Esophagus mucosa (tissue), 1 donor: ENCODE data around the gene C5orf47. TPM values are rescaled to one million over a fixed set of nuclear protein-coding genes. Genes with fewer than 3 reads are reported as not detected.

ENCODE experiments used
- ATAC-seq: fragments of 200-7000 bp; cut with Tn5 transposase; one replicate; pipeline ENCODE4 v1.9.1; 2020
- total RNA-seq: library from RNA; stranded (reverse); gene quantifications from one replicate; pipeline ENCODE4 v1.2.4, GENCODE V29; 2023
- donor health status: DM: yes; HTN: yes; CAD: no.

The C5orf47 gene
- total RNA-seq, 1 donor from 2014 or later, result not detected

- no peak for ATAC-seq
Measured at GRCh38 chr5:174044466-174045254, 55.7 kb downstream of the C5orf47 start.

GRCh38 chr5:174045470-174046025 is 56.6 kb downstream of the C5orf47 start, which contains the start of gene NSG2:
TSS of gene NSG2 (plus strand) at chr5:174045706. CDS start at chr5:174046756, 1,050 bp downstream.
- ATAC-seq, result peak; percentile 95

- no peak for ATAC-seq
Measured at GRCh38 chr5:174046558-174046957, 57.6 kb downstream of the C5orf47 start.

GRCh38 chr5:174047472-174048099 is 58.6 kb downstream of the C5orf47 start:
- no peak for ATAC-seq

- no peak for ATAC-seq
Measured at GRCh38 chr5:174052636-174053035, 63.7 kb downstream of the C5orf47 start.

- no peak for ATAC-seq
Measured at GRCh38 chr5:174053905-174054304, 64.9 kb downstream of the C5orf47 start.

Other genes starting within 250 kb of the C5orf47 start
- 38.5 TPM for gene CPEB4, start 100.8 kb upstream of the C5orf47 start, total RNA-seq
- not detected for gene NSG2, start 56.5 kb downstream of the C5orf47 start, total RNA-seq